Osteocyte (in vitro differentiated cells): ENCODE data around the gene SLC38A3. TPM values are rescaled to one million over a fixed set of nuclear protein-coding genes. Genes with fewer than 3 reads are reported as not detected.
"Not testable (repeated sequence)": the region's sequence is repeated elsewhere in the genome, so short reads cannot be mapped to it uniquely, and the experiment has no call there.

ENCODE experiments used
- DNase-seq: peaks from one replicate; pipeline ENCODE4 v3.0.0; 2021; ENCODE audit warnings: mixed read lengths; ENCODE audit not compliant: unreplicated experiment; ENCODE audit errors: extremely low spot score
- H3K27ac Mint-ChIP-seq: one replicate; pipeline ENCODE4 v1.8.0; 2021; ENCODE audit warnings: mild to moderate bottlenecking, mixed read lengths; ENCODE audit not compliant: unreplicated experiment
- H3K27me3 Mint-ChIP-seq: one replicate; pipeline ENCODE4 v1.8.0; 2021; ENCODE audit warnings: mixed read lengths; ENCODE audit not compliant: unreplicated experiment
- H3K36me3 Mint-ChIP-seq: one replicate; pipeline ENCODE4 v1.8.0; 2021; ENCODE audit warnings: mixed read lengths; ENCODE audit not compliant: unreplicated experiment
- H3K4me1 Mint-ChIP-seq: one replicate; pipeline ENCODE4 v1.8.0; 2021; ENCODE audit warnings: mixed read lengths; ENCODE audit not compliant: unreplicated experiment
- H3K4me3 Mint-ChIP-seq: one replicate; pipeline ENCODE4 v1.8.0; 2021; ENCODE audit warnings: mild to moderate bottlenecking, moderate library complexity, mixed read lengths; ENCODE audit not compliant: unreplicated experiment
- H3K9me3 Mint-ChIP-seq: one replicate; pipeline ENCODE4 v1.8.0; 2021; ENCODE audit warnings: mixed read lengths; ENCODE audit not compliant: unreplicated experiment
- total RNA-seq: library from RNA; stranded (reverse); gene quantifications from 2 replicates; pipeline ENCODE4 v1.2.1, GENCODE V29; 2021
- TF ChIP-seq, protein P1 (sequence below): fragments of 200-600 bp; sonication (generic); IDR thresholded peaks from 2 replicates; pipeline ENCODE4 v1.5.0; 2021; ENCODE audit warnings: antibody characterized with exemption, mild to moderate bottlenecking, moderate library complexity

The SLC38A3 gene
- total RNA-seq, 1 donor from 2014 or later = 3.9 TPM

DNA sequence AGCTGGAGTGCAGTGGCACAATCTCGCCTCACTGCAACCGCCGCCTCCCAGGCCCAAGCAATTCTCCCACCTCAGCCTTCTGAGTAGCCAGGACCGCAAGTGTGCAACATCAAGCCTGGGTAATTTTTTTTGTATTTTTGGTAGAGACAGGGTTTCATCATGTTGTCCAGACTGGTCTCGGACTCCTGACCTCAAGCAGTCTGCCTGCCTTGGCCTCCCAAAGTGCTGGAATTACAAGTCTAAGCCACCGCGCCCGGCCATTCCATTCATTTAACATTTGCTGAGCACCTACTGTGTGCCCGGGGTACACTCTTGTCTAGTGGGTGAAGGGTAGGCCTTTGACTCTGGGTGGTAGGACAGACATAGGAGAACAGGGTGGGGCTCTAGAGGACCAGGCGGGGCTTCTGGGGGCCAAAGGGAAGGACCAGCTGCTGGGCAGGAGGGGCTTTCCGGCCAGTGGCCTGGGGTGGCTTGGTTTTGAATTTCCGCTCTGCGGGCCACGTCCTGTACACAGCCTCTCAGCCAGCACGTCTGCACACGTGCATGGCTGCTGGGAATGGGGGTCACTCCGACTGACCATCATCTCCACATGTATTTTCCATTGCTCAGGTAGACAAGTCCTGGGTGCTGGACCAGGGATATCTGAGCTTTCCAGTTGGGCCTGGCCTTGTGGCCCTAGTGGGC lies 2.4 kb downstream of the SLC38A3 start:
- peaks cover 40% of the 10 kb centered on the region for H3K4me1 Mint-ChIP-seq
- H3K27ac Mint-ChIP-seq = no peak overlapping the region
- no peaks in the 10 kb centered on the region for H3K9me3 Mint-ChIP-seq
- no peak overlapping the region for H3K4me3 Mint-ChIP-seq
- TF ChIP-seq, protein P1, sequence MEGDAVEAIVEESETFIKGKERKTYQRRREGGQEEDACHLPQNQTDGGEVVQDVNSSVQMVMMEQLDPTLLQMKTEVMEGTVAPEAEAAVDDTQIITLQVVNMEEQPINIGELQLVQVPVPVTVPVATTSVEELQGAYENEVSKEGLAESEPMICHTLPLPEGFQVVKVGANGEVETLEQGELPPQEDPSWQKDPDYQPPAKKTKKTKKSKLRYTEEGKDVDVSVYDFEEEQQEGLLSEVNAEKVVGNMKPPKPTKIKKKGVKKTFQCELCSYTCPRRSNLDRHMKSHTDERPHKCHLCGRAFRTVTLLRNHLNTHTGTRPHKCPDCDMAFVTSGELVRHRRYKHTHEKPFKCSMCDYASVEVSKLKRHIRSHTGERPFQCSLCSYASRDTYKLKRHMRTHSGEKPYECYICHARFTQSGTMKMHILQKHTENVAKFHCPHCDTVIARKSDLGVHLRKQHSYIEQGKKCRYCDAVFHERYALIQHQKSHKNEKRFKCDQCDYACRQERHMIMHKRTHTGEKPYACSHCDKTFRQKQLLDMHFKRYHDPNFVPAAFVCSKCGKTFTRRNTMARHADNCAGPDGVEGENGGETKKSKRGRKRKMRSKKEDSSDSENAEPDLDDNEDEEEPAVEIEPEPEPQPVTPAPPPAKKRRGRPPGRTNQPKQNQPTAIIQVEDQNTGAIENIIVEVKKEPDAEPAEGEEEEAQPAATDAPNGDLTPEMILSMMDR = no peak
- DNase-seq = no peak
- no peaks in the 10 kb centered on the region for H3K36me3 Mint-ChIP-seq
- H3K27me3 Mint-ChIP-seq = peaks cover 13% of the 10 kb centered on the region

DNA sequence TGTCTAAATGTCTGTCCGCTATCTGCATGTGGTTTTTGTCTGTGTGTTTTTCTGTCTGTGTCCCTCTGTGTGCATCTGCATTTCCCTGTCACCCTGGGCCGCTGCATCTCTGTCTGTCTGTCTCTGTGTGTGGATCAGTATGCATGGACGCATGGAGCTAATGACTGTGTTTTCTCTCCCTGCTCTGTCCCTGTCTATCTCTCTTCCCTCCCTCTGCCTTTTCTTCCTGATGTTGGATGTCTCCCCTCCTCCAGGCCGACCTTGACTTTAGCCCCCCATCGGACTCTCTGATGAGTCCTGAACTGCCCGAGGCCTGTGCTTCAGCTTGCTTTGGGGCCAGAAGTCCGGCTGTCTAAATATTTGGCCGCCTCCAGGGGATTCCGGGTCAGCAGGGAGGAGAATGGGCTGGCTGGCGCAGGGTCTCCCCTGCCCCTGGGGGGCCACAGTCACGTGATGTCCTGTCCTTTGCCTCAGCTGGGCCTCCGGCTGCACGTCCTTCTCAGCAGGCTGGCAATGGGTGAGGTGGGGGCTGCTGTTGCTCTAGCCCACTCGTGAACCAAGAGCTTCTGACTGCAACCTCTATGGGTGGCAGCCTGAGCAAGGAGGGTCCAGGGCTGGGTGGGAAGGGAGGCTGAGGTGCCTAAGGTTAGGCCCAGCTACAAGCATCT lies 3.7 kb downstream of the SLC38A3 start:
- TF ChIP-seq, protein P1 = no peak
- H3K9me3 Mint-ChIP-seq = no peaks in the 10 kb centered on the region
- no peak for DNase-seq
- H3K36me3 Mint-ChIP-seq = no peaks in the 10 kb centered on the region
- peaks cover 30% of the 10 kb centered on the region for H3K4me1 Mint-ChIP-seq
- H3K27me3 Mint-ChIP-seq = peaks cover 8% of the 10 kb centered on the region
- no peak overlapping the region for H3K4me3 Mint-ChIP-seq
- no peak overlapping the region for H3K27ac Mint-ChIP-seq

DNA sequence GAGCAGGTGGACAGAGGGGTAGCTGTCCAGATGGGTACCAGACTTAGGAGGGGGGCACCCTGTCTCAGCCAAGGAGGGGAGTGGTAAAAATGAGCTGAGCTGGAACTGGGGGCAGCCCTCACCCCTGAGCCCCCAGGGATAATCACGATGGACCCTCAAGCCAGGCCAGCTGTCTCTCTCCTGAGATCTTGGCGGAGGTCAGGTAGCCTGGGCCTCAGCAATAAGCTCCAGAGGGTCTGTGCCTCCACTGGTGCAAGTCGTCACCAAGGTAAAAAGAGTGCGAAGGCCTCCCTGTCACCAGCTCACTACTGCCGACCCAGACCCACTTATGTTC lies 5.1 kb downstream of the SLC38A3 start:
- TF ChIP-seq, protein P1 = no peak
- Mint-ChIP-seq H3K4me1 (peaks cover 25% of the 10 kb centered on the region), H3K27ac (no peak overlapping the region), H3K9me3 (no peaks in the 10 kb centered on the region), H3K4me3 (no peak overlapping the region), H3K36me3 (no peaks in the 10 kb centered on the region), H3K27me3 (peaks cover 8% of the 10 kb centered on the region)
- no peak for DNase-seq

DNA sequence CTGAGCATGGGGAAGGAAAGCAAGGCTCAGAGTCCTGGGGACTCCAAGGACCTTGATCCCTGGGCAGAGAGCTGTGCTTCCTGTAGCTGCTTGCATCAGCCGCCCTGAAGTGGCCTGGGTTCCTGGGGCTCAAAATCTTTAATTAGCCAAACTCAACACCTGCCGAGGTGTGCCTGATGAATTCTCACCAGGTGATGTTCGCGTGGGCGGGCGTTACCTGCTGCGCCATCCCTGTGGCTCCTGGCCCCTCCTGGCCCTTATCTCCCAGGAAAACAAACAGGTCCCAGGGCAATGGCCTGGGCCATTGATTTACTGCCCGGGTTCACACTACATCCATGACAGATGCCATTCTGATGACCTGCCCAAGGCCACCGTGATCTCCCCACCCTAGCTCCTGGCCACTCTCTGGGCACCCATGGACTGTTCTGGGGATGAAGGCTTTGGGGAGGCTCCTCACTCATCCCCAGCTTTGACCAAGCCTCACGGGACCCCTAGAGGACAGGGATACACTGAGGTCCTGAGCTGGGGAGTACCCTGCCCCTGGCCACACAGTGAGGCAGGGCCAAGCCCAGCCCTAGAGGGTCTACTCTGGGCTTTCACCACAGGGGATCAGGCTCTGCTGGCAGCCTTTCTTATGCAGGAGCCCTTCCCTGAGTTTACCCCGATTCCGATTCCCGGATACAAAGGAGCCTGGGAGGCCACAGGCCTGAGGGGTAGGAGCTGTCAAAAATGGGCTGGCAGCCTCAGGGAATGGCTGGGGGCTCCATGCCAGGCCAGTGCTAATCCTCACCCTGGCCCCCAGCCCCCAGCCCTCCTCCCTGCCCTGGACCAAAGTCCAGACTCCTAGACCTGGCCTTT lies 5.7 kb downstream of the SLC38A3 start:
- no peak overlapping the region for H3K4me3 Mint-ChIP-seq
- TF ChIP-seq, protein P1 = no peak
- peaks cover 8% of the 10 kb centered on the region for H3K27me3 Mint-ChIP-seq

DNA sequence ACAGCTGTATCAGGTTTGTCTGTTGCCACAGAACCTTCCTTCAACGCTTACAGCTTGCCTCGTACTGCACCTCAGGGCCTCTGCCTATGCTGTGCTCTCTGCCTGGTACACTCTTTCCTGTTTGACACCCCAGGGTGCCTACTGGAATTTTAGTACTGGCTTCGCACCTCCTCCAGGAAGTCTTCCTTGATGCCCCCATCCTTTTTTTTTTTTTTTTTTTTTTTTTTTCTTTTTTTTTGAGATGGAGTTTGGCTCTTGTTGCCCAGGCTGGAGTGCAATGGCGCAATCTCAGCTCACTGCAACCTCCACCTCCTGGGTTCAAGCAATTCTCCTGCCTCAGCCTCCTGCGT lies 6.3 kb downstream of the SLC38A3 start:
- not testable (repeated sequence) for H3K9me3 Mint-ChIP-seq

More for the DNA sequence above, 5.7 kb downstream of the SLC38A3 start:
- no peak for DNase-seq
- peaks cover 22% of the 10 kb centered on the region for H3K4me1 Mint-ChIP-seq
- H3K27ac Mint-ChIP-seq = no peak overlapping the region
- no peaks in the 10 kb centered on the region for H3K9me3 Mint-ChIP-seq
- no peaks in the 10 kb centered on the region for H3K36me3 Mint-ChIP-seq

More for the DNA sequence above, 6.3 kb downstream of the SLC38A3 start:
- not testable (repeated sequence) for H3K4me3 Mint-ChIP-seq, H3K27me3 Mint-ChIP-seq, DNase-seq, H3K27ac Mint-ChIP-seq, H3K36me3 Mint-ChIP-seq
- peaks cover 21% of the 10 kb centered on the region for H3K4me1 Mint-ChIP-seq
